SHP77 (cell line): ENCODE data around the gene MAN2A2.

Experiments used
- DNase-seq, 2 experiments: peaks; one replicate each; lab custom pipeline; 2025; lab: John Stamatoyannopoulos, UW

MAN2A2 gene

GRCh38 chr15:90960298-90961091 lies 57.4 kb downstream of the MAN2A2 start:
- no peak for DNase-seq

GRCh38 chr15:90962021-90962420 lies 58.9 kb downstream of the MAN2A2 start:
- DNase-seq, result no peak

GRCh38 chr15:90966262-90966661 lies 63.2 kb downstream of the MAN2A2 start:
- no peak for DNase-seq

- no peak for DNase-seq
These were observed 64.1 kb downstream of the MAN2A2 start for GRCh38 chr15:90967206-90967605.

- no peak for DNase-seq
These were observed 65.3 kb downstream of the MAN2A2 start for GRCh38 chr15:90968434-90968833.

GRCh38 chr15:90970274-90970673 lies 67.2 kb downstream of the MAN2A2 start:
- DNase-seq, result no peak

- no peak for DNase-seq
These were observed 69.0 kb downstream of the MAN2A2 start for GRCh38 chr15:90972133-90972532.
